Fibroblast of skin of scalp (primary cell): ENCODE results near the gene AKAP6.
A peak's percentile ranks its signal among the peaks of the same experiment; 100 is the strongest.

Experiments
- DNase-seq: peaks from one replicate; pipeline ENCODE4 v3.0.0-alpha.2; 2013

Gene AKAP6

GRCh38 chr14:32678088-32678487 lies 349.0 kb downstream of the AKAP6 start:
- no peak for DNase-seq

GRCh38 chr14:32679927-32680612 lies 351.0 kb downstream of the AKAP6 start:
- no peak for DNase-seq

GRCh38 chr14:32681598-32681997 lies 352.5 kb downstream of the AKAP6 start:
- DNase-seq: no peak

- DNase-seq: no peak
These were observed 353.1 kb downstream of the AKAP6 start for GRCh38 chr14:32682214-32682613.

- DNase-seq: no peak
These were observed 354.6 kb downstream of the AKAP6 start for GRCh38 chr14:32683679-32684078.

- DNase-seq: no peak
These were observed 359.8 kb downstream of the AKAP6 start for GRCh38 chr14:32688941-32689340.

- DNase-seq: peak; percentile 12
These were observed 363.3 kb downstream of the AKAP6 start for GRCh38 chr14:32692441-32692840.

- DNase-seq: no peak
These were observed 364.0 kb downstream of the AKAP6 start for GRCh38 chr14:32693114-32693513.

- no peak for DNase-seq
These were observed 365.8 kb downstream of the AKAP6 start for GRCh38 chr14:32694795-32695449.

GRCh38 chr14:32696325-32697091 lies 367.4 kb downstream of the AKAP6 start:
- DNase-seq: no peak

- no peak for DNase-seq
These were observed 368.0 kb downstream of the AKAP6 start for GRCh38 chr14:32697114-32697513.

GRCh38 chr14:32697704-32698103 lies 368.6 kb downstream of the AKAP6 start:
- peak; percentile 57 for DNase-seq

GRCh38 chr14:32698831-32699230 lies 369.7 kb downstream of the AKAP6 start:
- DNase-seq: no peak

- no peak for DNase-seq
These were observed 372.4 kb downstream of the AKAP6 start for GRCh38 chr14:32701475-32701874.

- DNase-seq: no peak
These were observed 373.0 kb downstream of the AKAP6 start for GRCh38 chr14:32702088-32702487.

GRCh38 chr14:32702562-32702961 lies 373.5 kb downstream of the AKAP6 start:
- peak; percentile 35 for DNase-seq

- peak; percentile 24 for DNase-seq
These were observed 374.1 kb downstream of the AKAP6 start for GRCh38 chr14:32703183-32703621.

GRCh38 chr14:32706721-32707519 lies 377.8 kb downstream of the AKAP6 start:
- peak; percentile 28 for DNase-seq

GRCh38 chr14:32707742-32708500 lies 378.8 kb downstream of the AKAP6 start:
- no peak for DNase-seq

- DNase-seq: peak; percentile 82
These were observed 379.9 kb downstream of the AKAP6 start for GRCh38 chr14:32709027-32709426.

GRCh38 chr14:32710231-32710671 lies 381.2 kb downstream of the AKAP6 start:
- no peak for DNase-seq
